Activated CD4-positive, alpha-beta T cell treated with anti-CD3 and anti-CD28 coated beads, Interleukin-10, Interleukin-2, amounts not matched to agents 100 ng/mL and 50 ng/mL, durations not matched to agents 16 hours and 8 hours (primary cell): ENCODE data around the gene FBXL5.
A peak's percentile ranks its signal among the peaks of the same experiment; 100 is the strongest.

Source experiments
- DNase-seq: peaks from one replicate; pipeline ENCODE4 v3.0.0-alpha.2; 2020

Gene FBXL5

GRCh38 chr4:15655223-15656037 lies at the start of gene FBXL5:
Gene FBXL5, minus strand, starts transcription at chr4:15655357. Its CDS starts 70 bp downstream, at chr4:15655287.
- DNase-seq: peak; percentile 89

- DNase-seq: no peak
Measured at GRCh38 chr4:15704129-15704528, 49.0 kb upstream of the FBXL5 start.

GRCh38 chr4:15703439-15703838 lies 48.3 kb upstream of the FBXL5 start:
- DNase-seq: no peak

GRCh38 chr4:15702941-15703403 lies 47.8 kb upstream of the FBXL5 start, which contains the start of gene BST1:
Gene BST1, plus strand, starts transcription at chr4:15703065. Its CDS starts 80 bp downstream, at chr4:15703145.
- DNase-seq: peak; percentile 42

- DNase-seq: no peak
Measured at GRCh38 chr4:15696866-15697265, 41.7 kb upstream of the FBXL5 start.

GRCh38 chr4:15695729-15696128 lies 40.6 kb upstream of the FBXL5 start:
- DNase-seq: no peak

- DNase-seq: no peak
Measured at GRCh38 chr4:15695240-15695699, 40.1 kb upstream of the FBXL5 start.

- no peak for DNase-seq
Measured at GRCh38 chr4:15694431-15694830, 39.3 kb upstream of the FBXL5 start.

GRCh38 chr4:15692602-15693001 lies 37.4 kb upstream of the FBXL5 start:
- DNase-seq: no peak

GRCh38 chr4:15691346-15692135 lies 36.4 kb upstream of the FBXL5 start:
- DNase-seq: no peak

- no peak for DNase-seq
Measured at GRCh38 chr4:15690020-15690809, 35.1 kb upstream of the FBXL5 start.

GRCh38 chr4:15689540-15689939 lies 34.4 kb upstream of the FBXL5 start:
- DNase-seq: no peak

- DNase-seq: no peak
Measured at GRCh38 chr4:15688051-15688450, 32.9 kb upstream of the FBXL5 start.

GRCh38 chr4:15684498-15684897 lies 29.3 kb upstream of the FBXL5 start:
- no peak for DNase-seq

GRCh38 chr4:15683143-15683495 lies 28.0 kb upstream of the FBXL5 start:
- DNase-seq: no peak

- DNase-seq: peak; percentile 10
Measured at GRCh38 chr4:15682242-15683142, 27.3 kb upstream of the FBXL5 start.

- peak; percentile 99 for DNase-seq
Measured at GRCh38 chr4:15681372-15682241, 26.4 kb upstream of the FBXL5 start, which contains the start of gene FAM200B. Gene FAM200B, plus strand, starts transcription at chr4:15681827. Its CDS starts 5,151 bp downstream, at chr4:15686978.

- DNase-seq: no peak
Measured at GRCh38 chr4:15681067-15681371, 25.9 kb upstream of the FBXL5 start.

- no peak for DNase-seq
Measured at GRCh38 chr4:15677507-15677988, 22.4 kb upstream of the FBXL5 start.

- DNase-seq: no peak
Measured at GRCh38 chr4:15676899-15677298, 21.7 kb upstream of the FBXL5 start.

GRCh38 chr4:15676039-15676438 lies 20.9 kb upstream of the FBXL5 start:
- no peak for DNase-seq
